HepG2 (cell line): ENCODE results near the gene RHOBTB1. TPM values are rescaled to one million over a fixed set of nuclear protein-coding genes. Genes with fewer than 3 reads are reported as not detected.

ENCODE experiments used
- ELF1 ChIP-seq: sonication (generic); formaldehyde crosslinking; IDR thresholded peaks from 2 replicates; pipeline ENCODE4 v1.4.0; 2020; ENCODE audit warnings: missing genetic modification reagents
- KDM4B ChIP-seq: sonication (generic); formaldehyde crosslinking; IDR thresholded peaks from 2 replicates; pipeline ENCODE4 v1.4.0; 2020; ENCODE audit warnings: missing genetic modification reagents
- NAIF1 ChIP-seq: sonication (generic); formaldehyde crosslinking; IDR thresholded peaks from 2 replicates; pipeline ENCODE4 v1.5.0; 2020; ENCODE audit warnings: mild to moderate bottlenecking, missing genetic modification reagents, borderline replicate concordance
- TOPORS ChIP-seq: sonication (generic); formaldehyde crosslinking; IDR thresholded peaks from 2 replicates; pipeline ENCODE4 v1.8.0; 2023; ENCODE audit warnings: mild to moderate bottlenecking, missing genetic modification reagents
- ZNF264 ChIP-seq: sonication (generic); formaldehyde crosslinking; IDR thresholded peaks from 2 replicates; pipeline ENCODE4 v1.4.0; 2020; ENCODE audit warnings: missing genetic modification reagents
- ZNF33A ChIP-seq: sonication (generic); formaldehyde crosslinking; IDR thresholded peaks from 2 replicates; pipeline ENCODE4 v1.5.1; 2020; ENCODE audit warnings: missing genetic modification reagents, mild to moderate bottlenecking, moderate library complexity, borderline replicate concordance
- ZNF841 ChIP-seq: sonication (generic); formaldehyde crosslinking; IDR thresholded peaks from 2 replicates; pipeline ENCODE4 v1.8.1; 2023; ENCODE audit warnings: missing genetic modification reagents, borderline replicate concordance
- ZZZ3 ChIP-seq: sonication (generic); formaldehyde crosslinking; IDR thresholded peaks from 2 replicates; pipeline ENCODE4 v1.4.0; 2020; ENCODE audit warnings: missing genetic modification reagents, mild to moderate bottlenecking, borderline replicate concordance
- polyA plus RNA-seq, 8 experiments: library from polyadenylated mRNA; depleted of rRNA in 3 of 8; stranded (reverse) in 7 of 8; unstranded in 1 of 8; fragments of >200 nt; fragmentation: Illumina TruSeq in 4 of 8; extraction: Trizol in 4 of 8; gene quantifications; 2 replicates each; pipeline versions ENCODE4 v1.2.1 to v1.2.3, GENCODE V29; 2011 to 2016; ENCODE audit warnings: low read depth in 4 of 8, missing spikeins in 1 of 8, mixed read lengths in 1 of 8; ENCODE audit not compliant: insufficient read depth in 1 of 8
- total RNA-seq, 5 experiments: library from RNA; depleted of rRNA; stranded (reverse); fragments of >200 nt; fragmentation: Illumina TruSeq; extraction: Trizol; gene quantifications; 2 replicates each; pipeline ENCODE4 v1.2.3, GENCODE V29; 2016; ENCODE audit warnings: low read depth in 1 of 5
- TF ChIP-seq, protein P1 (sequence below): sonication (generic); formaldehyde crosslinking; IDR thresholded peaks from 2 replicates; pipeline ENCODE4 v1.4.0; 2020; ENCODE audit warnings: missing genetic modification reagents
- TF ChIP-seq, protein P2 (sequence below): sonication (generic); formaldehyde crosslinking; IDR thresholded peaks from 2 replicates; pipeline ENCODE4 v1.4.0; 2020; ENCODE audit warnings: mild to moderate bottlenecking, missing genetic modification reagents
- TF ChIP-seq, protein P3 (sequence below): sonication (generic); formaldehyde crosslinking; IDR thresholded peaks from 2 replicates; pipeline ENCODE4 v1.5.1; 2020; ENCODE audit warnings: mild to moderate bottlenecking, moderate library complexity, missing genetic modification reagents
- TF ChIP-seq, protein P4 (sequence below): sonication (generic); formaldehyde crosslinking; IDR thresholded peaks from 2 replicates; pipeline ENCODE4 v1.4.0; 2020; ENCODE audit warnings: missing genetic modification reagents, borderline replicate concordance
- TF ChIP-seq, protein P5 (sequence below): sonication (generic); formaldehyde crosslinking; conservative IDR thresholded peaks from 2 replicates; pipeline ENCODE4 v1.8.1; 2023; ENCODE audit warnings: missing genetic modification reagents
- TF ChIP-seq, protein P6 (sequence below): sonication (generic); formaldehyde crosslinking; IDR thresholded peaks from 2 replicates; pipeline ENCODE4 v1.4.0; 2020; ENCODE audit warnings: missing genetic modification reagents

RHOBTB1 gene
- total and polyA plus RNA-seq, 2 of the 13 experiments (the other 11 are each of a cell fraction or from before 2014, with no cell fraction given) = 18.8 to 59.5 TPM

DNA sequence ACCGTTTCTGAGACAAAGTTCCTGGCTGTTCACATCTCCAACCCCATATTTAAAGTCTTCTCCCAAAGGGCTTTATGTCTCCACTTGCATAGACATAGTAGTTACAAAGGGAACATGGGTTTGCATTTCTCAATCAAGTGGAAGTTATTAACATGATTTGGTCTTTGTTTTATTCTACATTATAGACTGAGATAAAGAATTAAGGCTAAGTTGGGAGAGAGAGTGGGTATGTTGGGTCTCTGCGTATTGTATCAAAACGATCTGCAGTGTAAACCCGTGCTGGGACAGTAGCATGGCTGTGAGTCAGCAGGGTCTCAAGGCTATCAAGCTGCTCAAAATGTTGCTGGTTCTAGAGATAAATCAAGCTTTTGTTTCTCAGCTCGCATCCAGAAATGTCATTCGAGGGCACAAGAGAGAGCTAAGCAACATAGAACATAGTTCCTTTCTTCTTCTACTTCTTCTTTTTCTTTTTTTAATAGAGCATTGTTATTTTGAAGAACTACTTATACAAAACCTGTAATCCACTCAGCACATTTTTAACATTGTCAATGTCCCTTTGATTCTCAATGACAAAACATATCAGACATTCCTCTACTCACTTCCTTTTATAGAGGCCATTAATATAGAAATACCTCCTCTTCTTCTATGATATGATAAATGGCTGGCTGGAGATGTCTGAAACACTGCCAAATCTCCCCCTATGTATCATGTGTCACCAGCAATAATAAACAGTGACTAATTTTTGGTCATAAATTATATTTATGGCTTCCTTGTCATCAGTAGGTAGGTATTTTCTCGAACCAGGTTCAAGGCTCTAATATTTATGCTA lies 34.5 kb upstream of the RHOBTB1 start (continued):
- TF ChIP-seq, protein P1, sequence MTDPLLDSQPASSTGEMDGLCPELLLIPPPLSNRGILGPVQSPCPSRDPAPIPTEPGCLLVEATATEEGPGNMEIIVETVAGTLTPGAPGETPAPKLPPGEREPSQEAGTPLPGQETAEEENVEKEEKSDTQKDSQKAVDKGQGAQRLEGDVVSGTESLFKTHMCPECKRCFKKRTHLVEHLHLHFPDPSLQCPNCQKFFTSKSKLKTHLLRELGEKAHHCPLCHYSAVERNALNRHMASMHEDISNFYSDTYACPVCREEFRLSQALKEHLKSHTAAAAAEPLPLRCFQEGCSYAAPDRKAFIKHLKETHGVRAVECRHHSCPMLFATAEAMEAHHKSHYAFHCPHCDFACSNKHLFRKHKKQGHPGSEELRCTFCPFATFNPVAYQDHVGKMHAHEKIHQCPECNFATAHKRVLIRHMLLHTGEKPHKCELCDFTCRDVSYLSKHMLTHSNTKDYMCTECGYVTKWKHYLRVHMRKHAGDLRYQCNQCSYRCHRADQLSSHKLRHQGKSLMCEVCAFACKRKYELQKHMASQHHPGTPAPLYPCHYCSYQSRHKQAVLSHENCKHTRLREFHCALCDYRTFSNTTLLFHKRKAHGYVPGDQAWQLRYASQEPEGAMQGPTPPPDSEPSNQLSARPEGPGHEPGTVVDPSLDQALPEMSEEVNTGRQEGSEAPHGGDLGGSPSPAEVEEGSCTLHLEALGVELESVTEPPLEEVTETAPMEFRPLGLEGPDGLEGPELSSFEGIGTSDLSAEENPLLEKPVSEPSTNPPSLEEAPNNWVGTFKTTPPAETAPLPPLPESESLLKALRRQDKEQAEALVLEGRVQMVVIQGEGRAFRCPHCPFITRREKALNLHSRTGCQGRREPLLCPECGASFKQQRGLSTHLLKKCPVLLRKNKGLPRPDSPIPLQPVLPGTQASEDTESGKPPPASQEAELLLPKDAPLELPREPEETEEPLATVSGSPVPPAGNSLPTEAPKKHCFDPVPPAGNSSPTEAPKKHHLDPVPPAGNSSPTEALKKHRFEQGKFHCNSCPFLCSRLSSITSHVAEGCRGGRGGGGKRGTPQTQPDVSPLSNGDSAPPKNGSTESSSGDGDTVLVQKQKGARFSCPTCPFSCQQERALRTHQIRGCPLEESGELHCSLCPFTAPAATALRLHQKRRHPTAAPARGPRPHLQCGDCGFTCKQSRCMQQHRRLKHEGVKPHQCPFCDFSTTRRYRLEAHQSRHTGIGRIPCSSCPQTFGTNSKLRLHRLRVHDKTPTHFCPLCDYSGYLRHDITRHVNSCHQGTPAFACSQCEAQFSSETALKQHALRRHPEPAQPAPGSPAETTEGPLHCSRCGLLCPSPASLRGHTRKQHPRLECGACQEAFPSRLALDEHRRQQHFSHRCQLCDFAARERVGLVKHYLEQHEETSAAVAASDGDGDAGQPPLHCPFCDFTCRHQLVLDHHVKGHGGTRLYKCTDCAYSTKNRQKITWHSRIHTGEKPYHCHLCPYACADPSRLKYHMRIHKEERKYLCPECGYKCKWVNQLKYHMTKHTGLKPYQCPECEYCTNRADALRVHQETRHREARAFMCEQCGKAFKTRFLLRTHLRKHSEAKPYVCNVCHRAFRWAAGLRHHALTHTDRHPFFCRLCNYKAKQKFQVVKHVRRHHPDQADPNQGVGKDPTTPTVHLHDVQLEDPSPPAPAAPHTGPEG (CRISPR knock-in tag) = no peak
- TF ChIP-seq ZNF841 (CRISPR knock-in tag) (no peak), NAIF1 (CRISPR knock-in tag) (no peak), ZZZ3 (CRISPR knock-in tag) (no peak), ZNF264 (no peak), ZNF33A (no peak), KDM4B (no peak), TOPORS (CRISPR knock-in tag) (no peak), ELF1 (CRISPR knock-in tag) (no peak)
- TF ChIP-seq, protein P2, sequence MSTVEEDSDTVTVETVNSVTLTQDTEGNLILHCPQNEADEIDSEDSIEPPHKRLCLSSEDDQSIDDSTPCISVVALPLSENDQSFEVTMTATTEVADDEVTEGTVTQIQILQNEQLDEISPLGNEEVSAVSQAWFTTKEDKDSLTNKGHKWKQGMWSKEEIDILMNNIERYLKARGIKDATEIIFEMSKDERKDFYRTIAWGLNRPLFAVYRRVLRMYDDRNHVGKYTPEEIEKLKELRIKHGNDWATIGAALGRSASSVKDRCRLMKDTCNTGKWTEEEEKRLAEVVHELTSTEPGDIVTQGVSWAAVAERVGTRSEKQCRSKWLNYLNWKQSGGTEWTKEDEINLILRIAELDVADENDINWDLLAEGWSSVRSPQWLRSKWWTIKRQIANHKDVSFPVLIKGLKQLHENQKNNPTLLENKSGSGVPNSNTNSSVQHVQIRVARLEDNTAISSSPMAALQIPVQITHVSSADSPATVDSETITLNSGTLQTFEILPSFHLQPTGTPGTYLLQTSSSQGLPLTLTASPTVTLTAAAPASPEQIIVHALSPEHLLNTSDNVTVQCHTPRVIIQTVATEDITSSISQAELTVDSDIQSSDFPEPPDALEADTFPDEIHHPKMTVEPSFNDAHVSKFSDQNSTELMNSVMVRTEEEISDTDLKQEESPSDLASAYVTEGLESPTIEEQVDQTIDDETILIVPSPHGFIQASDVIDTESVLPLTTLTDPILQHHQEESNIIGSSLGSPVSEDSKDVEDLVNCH (CRISPR knock-in tag) = no peak
- TF ChIP-seq, protein P3, sequence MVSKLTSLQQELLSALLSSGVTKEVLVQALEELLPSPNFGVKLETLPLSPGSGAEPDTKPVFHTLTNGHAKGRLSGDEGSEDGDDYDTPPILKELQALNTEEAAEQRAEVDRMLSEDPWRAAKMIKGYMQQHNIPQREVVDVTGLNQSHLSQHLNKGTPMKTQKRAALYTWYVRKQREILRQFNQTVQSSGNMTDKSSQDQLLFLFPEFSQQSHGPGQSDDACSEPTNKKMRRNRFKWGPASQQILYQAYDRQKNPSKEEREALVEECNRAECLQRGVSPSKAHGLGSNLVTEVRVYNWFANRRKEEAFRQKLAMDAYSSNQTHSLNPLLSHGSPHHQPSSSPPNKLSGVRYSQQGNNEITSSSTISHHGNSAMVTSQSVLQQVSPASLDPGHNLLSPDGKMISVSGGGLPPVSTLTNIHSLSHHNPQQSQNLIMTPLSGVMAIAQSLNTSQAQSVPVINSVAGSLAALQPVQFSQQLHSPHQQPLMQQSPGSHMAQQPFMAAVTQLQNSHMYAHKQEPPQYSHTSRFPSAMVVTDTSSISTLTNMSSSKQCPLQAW = no peak
- TF ChIP-seq, protein P4, sequence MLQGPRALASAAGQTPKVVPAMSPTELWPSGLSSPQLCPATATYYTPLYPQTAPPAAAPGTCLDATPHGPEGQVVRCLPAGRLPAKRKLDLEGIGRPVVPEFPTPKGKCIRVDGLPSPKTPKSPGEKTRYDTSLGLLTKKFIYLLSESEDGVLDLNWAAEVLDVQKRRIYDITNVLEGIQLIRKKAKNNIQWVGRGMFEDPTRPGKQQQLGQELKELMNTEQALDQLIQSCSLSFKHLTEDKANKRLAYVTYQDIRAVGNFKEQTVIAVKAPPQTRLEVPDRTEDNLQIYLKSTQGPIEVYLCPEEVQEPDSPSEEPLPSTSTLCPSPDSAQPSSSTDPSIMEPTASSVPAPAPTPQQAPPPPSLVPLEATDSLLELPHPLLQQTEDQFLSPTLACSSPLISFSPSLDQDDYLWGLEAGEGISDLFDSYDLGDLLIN (CRISPR knock-in tag) = no peak
- TF ChIP-seq, protein P5, sequence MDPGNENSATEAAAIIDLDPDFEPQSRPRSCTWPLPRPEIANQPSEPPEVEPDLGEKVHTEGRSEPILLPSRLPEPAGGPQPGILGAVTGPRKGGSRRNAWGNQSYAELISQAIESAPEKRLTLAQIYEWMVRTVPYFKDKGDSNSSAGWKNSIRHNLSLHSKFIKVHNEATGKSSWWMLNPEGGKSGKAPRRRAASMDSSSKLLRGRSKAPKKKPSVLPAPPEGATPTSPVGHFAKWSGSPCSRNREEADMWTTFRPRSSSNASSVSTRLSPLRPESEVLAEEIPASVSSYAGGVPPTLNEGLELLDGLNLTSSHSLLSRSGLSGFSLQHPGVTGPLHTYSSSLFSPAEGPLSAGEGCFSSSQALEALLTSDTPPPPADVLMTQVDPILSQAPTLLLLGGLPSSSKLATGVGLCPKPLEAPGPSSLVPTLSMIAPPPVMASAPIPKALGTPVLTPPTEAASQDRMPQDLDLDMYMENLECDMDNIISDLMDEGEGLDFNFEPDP (CRISPR knock-in tag) = no peak
- TF ChIP-seq, protein P6, sequence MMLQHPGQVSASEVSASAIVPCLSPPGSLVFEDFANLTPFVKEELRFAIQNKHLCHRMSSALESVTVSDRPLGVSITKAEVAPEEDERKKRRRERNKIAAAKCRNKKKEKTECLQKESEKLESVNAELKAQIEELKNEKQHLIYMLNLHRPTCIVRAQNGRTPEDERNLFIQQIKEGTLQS = 0 out of 2 replicates have a peak, but pooled peaks have one; percentile 62
